HepG2 (cell line): ENCODE results near the gene PHF3. TPM values are rescaled to one million over a fixed set of nuclear protein-coding genes. Genes with fewer than 3 reads are reported as not detected.

Experiments used
- ATAC-seq: fragments of 200-7000 bp; cut with Tn5 transposase; 3 replicates; pipeline ENCODE4 v1.9.1; 2020; ENCODE audit warnings: mild to moderate bottlenecking, moderate library complexity
- BruUV-seq: library from RNA; stranded (reverse); fragments of 400-500 nt; replicated peaks from 2 replicates; lab custom pipeline; 2021; lab: Mats Ljungman, UMichigan
- CTCF ChIA-PET: fragments of 300-600 bp; formaldehyde crosslinking; extraction: SDS; loops from one replicate; lab custom pipeline; 2021; ENCODE audit warnings: low total read pairs, inconsistent platforms, low intra/inter-chr PET ratio; lab: Yijun Ruan, JAX
- POLR2A ChIA-PET: fragments of 350-600 bp; sonication (Branson Sonifier 250); formaldehyde crosslinking; loops from one replicate; lab custom pipeline; 2020; ENCODE audit warnings: antibody characterized with exemption, inconsistent platforms; lab: Yijun Ruan, JAX
- DNase-seq: peaks from one replicate; pipeline ENCODE4 v3.0.0-alpha.2; 2015; ENCODE audit warnings: low spot score
- FAIRE-seq: peaks from 3 replicates; lab custom pipeline; 2011; peaks lifted over from hg19 to GRCh38; lab: Jason Lieb, UNC
- H2AFZ ChIP-seq: one replicate; pipeline ENCODE4 v1.6.1; 2011; ENCODE audit warnings: low read length, inconsistent platforms
- H3K27ac ChIP-seq: fragments of 300-600 bp; 3 replicates; pipeline ENCODE4 v1.8.0; 2011; ENCODE audit warnings: mixed run types, mild to moderate bottlenecking, mixed read lengths, low read length, inconsistent platforms; ENCODE audit not compliant: insufficient read depth; ENCODE audit errors: extremely low read length
- H3K27me3 ChIP-seq, 2 experiments: fragments of 200-600 bp in 1 of 2; 2 replicates in 1 of 2; 3 replicates in 1 of 2; pipeline versions ENCODE4 v1.6.0 to v1.8.0; 2011; ENCODE audit warnings: low read length in 2 of 2, mild to moderate bottlenecking in 2 of 2, moderate library complexity in 2 of 2, inconsistent platforms in 1 of 2; ENCODE audit not compliant: insufficient read depth in 2 of 2, control insufficient read depth in 1 of 2
- H3K36me3 ChIP-seq, 2 experiments: fragments of 200-600 bp in 1 of 2; replicated peaks in 1 of 2; 2 replicates in 1 of 2; 3 replicates in 1 of 2; pipeline versions ENCODE4 v1.5.1 to v1.8.0; 2011; ENCODE audit warnings: low read length in 2 of 2, inconsistent platforms in 1 of 2; ENCODE audit not compliant: insufficient read depth in 2 of 2, control insufficient read depth in 1 of 2
- H3K4me1 ChIP-seq: 2 replicates; pipeline ENCODE4 v1.5.1; 2012; ENCODE audit warnings: low read length, inconsistent platforms; ENCODE audit not compliant: insufficient read depth
- H3K4me2 ChIP-seq: 2 replicates; pipeline ENCODE4 v1.6.0; 2011; ENCODE audit warnings: low read depth, low read length, inconsistent platforms
- H3K4me3 ChIP-seq, 3 experiments: fragments of 200-600 bp in 1 of 3; sonication (generic), shearing (Covaris generic) in 1 of 3; replicated peaks in 1 of 3; 2 replicates each; pipeline ENCODE4 v1.5.1; 2011 to 2016; ENCODE audit warnings: low read length in 3 of 3, inconsistent platforms in 2 of 3, low read depth in 2 of 3, mild to moderate bottlenecking in 2 of 3, control low read depth in 1 of 3, mixed read lengths in 1 of 3; ENCODE audit not compliant: insufficient read depth in 1 of 3
- H3K79me2 ChIP-seq: one replicate; pipeline ENCODE4 v1.6.1; 2011; ENCODE audit warnings: low read length, inconsistent platforms; ENCODE audit not compliant: insufficient read depth
- H3K9ac ChIP-seq: 2 replicates; pipeline ENCODE4 v1.6.0; 2011; ENCODE audit warnings: mild to moderate bottlenecking, low read depth, low read length, inconsistent platforms; ENCODE audit not compliant: insufficient read depth
- H3K9me3 ChIP-seq: 2 replicates; pipeline ENCODE4 v1.5.1; 2012; ENCODE audit warnings: mild to moderate bottlenecking, low read length
- H4K20me1 ChIP-seq: 2 replicates; pipeline ENCODE4 v1.6.0; 2011; ENCODE audit warnings: inconsistent platforms, mild to moderate bottlenecking, low read length, moderate library complexity; ENCODE audit not compliant: insufficient read depth
- CREB1 ChIP-seq, 2 experiments: fragments of 450-650 bp in 1 of 2; IDR thresholded peaks; 2 replicates each; pipeline ENCODE4 v1.6.1; 2016 to 2017; ENCODE audit warnings: control low read depth in 1 of 2, mild to moderate bottlenecking in 1 of 2, missing compliant biosample characterization in 1 of 2, missing genetic modification characterization in 1 of 2
- ELF4 ChIP-seq: sonication (generic); formaldehyde crosslinking; IDR thresholded peaks from 2 replicates; pipeline ENCODE4 v1.5.0; 2020; ENCODE audit warnings: missing genetic modification reagents, mild to moderate bottlenecking, moderate library complexity, borderline replicate concordance
- MBNL3 ChIP-seq: fragments of 250-450 bp; sonication (Bioruptor Pico); conservative IDR thresholded peaks from 2 replicates; pipeline ENCODE4 v1.8.0; 2022; ENCODE audit warnings: mild to moderate bottlenecking, inconsistent platforms
- NFE2L1 ChIP-seq: sonication (generic); formaldehyde crosslinking; IDR thresholded peaks from 2 replicates; pipeline ENCODE4 v1.4.0; 2020; ENCODE audit warnings: missing genetic modification reagents, mild to moderate bottlenecking, borderline replicate concordance
- RARG ChIP-seq: sonication (generic); formaldehyde crosslinking; IDR thresholded peaks from 2 replicates; pipeline ENCODE4 v1.4.0; 2020; ENCODE audit warnings: low read depth, mild to moderate bottlenecking, missing genetic modification reagents
- SMAD3 ChIP-seq: sonication (generic); formaldehyde crosslinking; IDR thresholded peaks from 2 replicates; pipeline ENCODE4 v1.4.0; 2020; ENCODE audit warnings: missing genetic modification reagents
- ZKSCAN1 ChIP-seq: fragments of 150-350 bp; IDR thresholded peaks from 2 replicates; pipeline ENCODE4 v1.6.1; 2014; ENCODE audit warnings: low read length
- ZKSCAN8 ChIP-seq: IDR thresholded peaks from 2 replicates; pipeline ENCODE4 v1.6.1; 2016; ENCODE audit warnings: borderline replicate concordance, missing genetic modification reagents, missing compliant biosample characterization
- ZNF678 ChIP-seq: sonication (generic); formaldehyde crosslinking; IDR thresholded peaks from 2 replicates; pipeline ENCODE4 v1.4.0; 2020; ENCODE audit warnings: mild to moderate bottlenecking, missing genetic modification reagents
- ZNF891 ChIP-seq: sonication (generic); formaldehyde crosslinking; IDR thresholded peaks from 2 replicates; pipeline ENCODE4 v1.5.0; 2020; ENCODE audit warnings: mild to moderate bottlenecking, missing genetic modification reagents
- WGBS: methylation state at CpG from one replicate; pipeline ENCODE4 v1.1.6; 2017; ENCODE audit warnings: low lambda C conversion rate; 5-methylcytosine and 5-hydroxymethylcytosine counted together
- in situ Hi-C: cut with HindIII; loops from 2 replicates; pipeline ENCODE4 v1.10.0; 2017; ENCODE audit warnings: low pct_unique_long_range_greater_than_20kb; ENCODE audit not compliant: extremely low pct_ligation_motif_present
- intact Hi-C: fragments of 100-400 bp; cut with micrococcal nuclease; formaldehyde crosslinking; loops from one replicate; pipeline ENCODE4 v1.10.0; 2022; ENCODE audit not compliant: unreplicated experiment
- polyA plus RNA-seq, 8 experiments: library from polyadenylated mRNA; depleted of rRNA in 3 of 8; stranded (reverse) in 7 of 8; unstranded in 1 of 8; fragments of >200 nt; fragmentation: Illumina TruSeq in 4 of 8; extraction: Trizol in 4 of 8; gene quantifications; 2 replicates each; pipeline versions ENCODE4 v1.2.1 to v1.2.3, GENCODE V29; 2011 to 2016; ENCODE audit warnings: low read depth in 4 of 8, missing spikeins in 1 of 8, mixed read lengths in 1 of 8; ENCODE audit not compliant: insufficient read depth in 1 of 8
- total RNA-seq, 5 experiments: library from RNA; depleted of rRNA; stranded (reverse); fragments of >200 nt; fragmentation: Illumina TruSeq; extraction: Trizol; gene quantifications; 2 replicates each; pipeline ENCODE4 v1.2.3, GENCODE V29; 2016; ENCODE audit warnings: low read depth in 1 of 5
- TF ChIP-seq, protein P1 (sequence below): sonication (generic); formaldehyde crosslinking; IDR thresholded peaks from 2 replicates; pipeline ENCODE4 v1.8.0; 2022; ENCODE audit warnings: missing genetic modification reagents, low read depth, mild to moderate bottlenecking, borderline replicate concordance
- TF ChIP-seq, protein P2 (sequence below): IDR thresholded peaks from 2 replicates; pipeline ENCODE4 v1.6.1; 2016; ENCODE audit warnings: low read depth, missing genetic modification reagents, missing compliant biosample characterization
- TF ChIP-seq, protein P3 (sequence below): sonication (generic); formaldehyde crosslinking; IDR thresholded peaks from 2 replicates; pipeline ENCODE4 v1.8.1; 2023; ENCODE audit warnings: mild to moderate bottlenecking, missing genetic modification reagents

The PHF3 gene
- total and polyA plus RNA-seq, 2 of the 13 experiments (the other 11 are each of a cell fraction or from before 2014, with no cell fraction given), result 19.8 to 70.4 TPM

DNA sequence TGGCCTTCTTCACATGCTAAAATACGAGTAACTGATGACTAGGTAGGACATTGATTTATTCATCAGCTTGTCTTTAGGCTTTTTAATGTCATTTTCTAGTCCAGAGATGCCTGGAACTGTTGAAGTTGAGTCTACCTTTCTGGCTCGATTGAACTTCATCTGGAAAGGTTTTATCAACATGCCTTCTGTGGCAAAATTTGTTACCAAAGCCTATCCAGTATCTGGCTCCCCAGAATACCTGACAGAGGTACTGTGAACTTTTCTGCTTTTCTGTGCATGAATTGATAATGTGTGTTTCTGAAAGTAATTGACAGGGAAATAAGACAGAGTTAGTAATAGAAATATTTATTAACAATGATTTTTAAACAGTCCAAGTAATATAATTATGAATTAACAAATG lies 71.0 kb downstream of the PHF3 start:
- no peak for DNase-seq
- Histone ChIP-seq H3K4me1 (peaks cover 23% of the 10 kb centered on the region), H2AFZ (no peak overlapping the region), H3K36me3 (peaks cover 20 to 67% of the 10 kb centered on the region in 2 experiments), H3K79me2 (no peaks in the 10 kb centered on the region), H3K4me3 (no peak overlapping the region), H3K9ac (no peak overlapping the region), H3K9me3 (no peaks in the 10 kb centered on the region), H4K20me1 (no peaks in the 10 kb centered on the region), H3K4me2 (no peak overlapping the region), H3K27me3 (no peaks in the 10 kb centered on the region), H3K27ac (no peak overlapping the region)
- TF ChIP-seq NFE2L1 (CRISPR knock-in tag) (no peak), MBNL3 (CRISPR knock-in tag) (no peak), RARG (CRISPR knock-in tag) (no peak), ELF4 (CRISPR knock-in tag) (no peak), CREB1 (IDR thresholded peaks at IDR 0.05) (no peak), CREB1 (CRISPR knock-in tag; IDR thresholded peaks at IDR 0.05) (no peak), SMAD3 (CRISPR knock-in tag) (no peak), ZKSCAN8 (no peak), ZKSCAN1 (no peak), ZNF678 (no peak), ZNF891 (CRISPR knock-in tag) (no peak)
- TF ChIP-seq, protein P1, sequence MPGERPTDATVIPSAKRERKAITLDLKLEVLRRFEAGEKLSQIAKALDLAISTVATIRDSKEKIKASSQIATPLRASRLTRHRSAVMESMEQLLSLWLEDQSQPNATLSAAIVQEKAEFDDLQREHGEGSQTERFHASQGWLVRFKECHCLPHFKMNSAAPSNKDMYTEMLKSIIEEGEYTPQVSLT (CRISPR knock-in tag), result no peak
- TF ChIP-seq, protein P2, sequence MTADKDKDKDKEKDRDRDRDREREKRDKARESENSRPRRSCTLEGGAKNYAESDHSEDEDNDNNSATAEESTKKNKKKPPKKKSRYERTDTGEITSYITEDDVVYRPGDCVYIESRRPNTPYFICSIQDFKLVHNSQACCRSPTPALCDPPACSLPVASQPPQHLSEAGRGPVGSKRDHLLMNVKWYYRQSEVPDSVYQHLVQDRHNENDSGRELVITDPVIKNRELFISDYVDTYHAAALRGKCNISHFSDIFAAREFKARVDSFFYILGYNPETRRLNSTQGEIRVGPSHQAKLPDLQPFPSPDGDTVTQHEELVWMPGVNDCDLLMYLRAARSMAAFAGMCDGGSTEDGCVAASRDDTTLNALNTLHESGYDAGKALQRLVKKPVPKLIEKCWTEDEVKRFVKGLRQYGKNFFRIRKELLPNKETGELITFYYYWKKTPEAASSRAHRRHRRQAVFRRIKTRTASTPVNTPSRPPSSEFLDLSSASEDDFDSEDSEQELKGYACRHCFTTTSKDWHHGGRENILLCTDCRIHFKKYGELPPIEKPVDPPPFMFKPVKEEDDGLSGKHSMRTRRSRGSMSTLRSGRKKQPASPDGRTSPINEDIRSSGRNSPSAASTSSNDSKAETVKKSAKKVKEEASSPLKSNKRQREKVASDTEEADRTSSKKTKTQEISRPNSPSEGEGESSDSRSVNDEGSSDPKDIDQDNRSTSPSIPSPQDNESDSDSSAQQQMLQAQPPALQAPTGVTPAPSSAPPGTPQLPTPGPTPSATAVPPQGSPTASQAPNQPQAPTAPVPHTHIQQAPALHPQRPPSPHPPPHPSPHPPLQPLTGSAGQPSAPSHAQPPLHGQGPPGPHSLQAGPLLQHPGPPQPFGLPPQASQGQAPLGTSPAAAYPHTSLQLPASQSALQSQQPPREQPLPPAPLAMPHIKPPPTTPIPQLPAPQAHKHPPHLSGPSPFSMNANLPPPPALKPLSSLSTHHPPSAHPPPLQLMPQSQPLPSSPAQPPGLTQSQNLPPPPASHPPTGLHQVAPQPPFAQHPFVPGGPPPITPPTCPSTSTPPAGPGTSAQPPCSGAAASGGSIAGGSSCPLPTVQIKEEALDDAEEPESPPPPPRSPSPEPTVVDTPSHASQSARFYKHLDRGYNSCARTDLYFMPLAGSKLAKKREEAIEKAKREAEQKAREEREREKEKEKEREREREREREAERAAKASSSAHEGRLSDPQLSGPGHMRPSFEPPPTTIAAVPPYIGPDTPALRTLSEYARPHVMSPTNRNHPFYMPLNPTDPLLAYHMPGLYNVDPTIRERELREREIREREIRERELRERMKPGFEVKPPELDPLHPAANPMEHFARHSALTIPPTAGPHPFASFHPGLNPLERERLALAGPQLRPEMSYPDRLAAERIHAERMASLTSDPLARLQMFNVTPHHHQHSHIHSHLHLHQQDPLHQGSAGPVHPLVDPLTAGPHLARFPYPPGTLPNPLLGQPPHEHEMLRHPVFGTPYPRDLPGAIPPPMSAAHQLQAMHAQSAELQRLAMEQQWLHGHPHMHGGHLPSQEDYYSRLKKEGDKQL (CRISPR knock-in tag), result no peak
- TF ChIP-seq, protein P3, sequence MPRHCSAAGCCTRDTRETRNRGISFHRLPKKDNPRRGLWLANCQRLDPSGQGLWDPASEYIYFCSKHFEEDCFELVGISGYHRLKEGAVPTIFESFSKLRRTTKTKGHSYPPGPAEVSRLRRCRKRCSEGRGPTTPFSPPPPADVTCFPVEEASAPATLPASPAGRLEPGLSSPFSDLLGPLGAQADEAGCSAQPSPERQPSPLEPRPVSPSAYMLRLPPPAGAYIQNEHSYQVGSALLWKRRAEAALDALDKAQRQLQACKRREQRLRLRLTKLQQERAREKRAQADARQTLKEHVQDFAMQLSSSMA (CRISPR knock-in tag), result no peak
- CTCF ChIA-PET, result no interaction called here
- POLR2A ChIA-PET, result no interaction called here
- no peak for ATAC-seq
- in situ Hi-C loops, result no loop called here
- intact Hi-C loops, result loop anchor here (5.0 kb wide), 1 partner anchor 109 kb away; no protein-coding TSS in a partner anchor
- 93% methylated on average over 2 of the region's 2 CpGs for WGBS
- FAIRE-seq, result no peak
- BruUV-seq, result no TSS peak
